Keratinocyte (primary cell): Measurements from ENCODE around the gene RFX2. TPM values are rescaled to one million over a fixed set of nuclear protein-coding genes. Genes with fewer than 3 reads are reported as not detected.
"Not testable (repeated sequence)": the region's sequence is repeated elsewhere in the genome, so short reads cannot be mapped to it uniquely, and the experiment has no call there.

Experiments used
- DNase-seq: peaks from one replicate; pipeline ENCODE4 v3.0.0-alpha.2; 2011; ENCODE audit warnings: low read depth, missing footprints, low spot score
- FAIRE-seq: peaks from 2 replicates; lab custom pipeline; 2011; peaks lifted over from hg19 to GRCh38; lab: Jason Lieb, UNC
- H2AFZ ChIP-seq: 2 replicates; pipeline ENCODE4 v1.6.0; 2012; ENCODE audit warnings: low read length, control low read depth, inconsistent platforms; ENCODE audit not compliant: control insufficient read depth
- H3K27ac ChIP-seq: 2 replicates; pipeline ENCODE4 v1.5.1; 2011; ENCODE audit warnings: low read length; ENCODE audit not compliant: control insufficient read depth, insufficient read depth
- H3K27me3 ChIP-seq: 3 replicates; pipeline ENCODE4 v1.6.0; 2011; ENCODE audit warnings: low read length; ENCODE audit not compliant: control insufficient read depth, insufficient read depth; ENCODE audit errors: extremely low read depth
- H3K36me3 ChIP-seq, 2 experiments: 2 replicates in 1 of 2; 3 replicates in 1 of 2; pipeline ENCODE4 v1.5.1; 2011; ENCODE audit warnings: low read length in 2 of 2, mild to moderate bottlenecking in 1 of 2; ENCODE audit not compliant: control insufficient read depth in 2 of 2, insufficient read depth in 2 of 2; ENCODE audit errors: extremely low read depth in 1 of 2
- H3K4me1 ChIP-seq: 3 replicates; pipeline ENCODE4 v1.5.1; 2011; ENCODE audit warnings: low read length; ENCODE audit not compliant: control insufficient read depth, insufficient read depth; ENCODE audit errors: extremely low read depth
- H3K4me2 ChIP-seq: 3 replicates; pipeline ENCODE4 v1.6.0; 2011; ENCODE audit warnings: low read depth, low read length; ENCODE audit not compliant: control insufficient read depth, insufficient read depth; ENCODE audit errors: extremely low read depth
- H3K4me3 ChIP-seq, 3 experiments: fragments of 200-600 bp in 1 of 3; sonication (generic) in 1 of 3; 2 replicates in 2 of 3; 3 replicates in 1 of 3; pipeline ENCODE4 v1.5.1; 2011 to 2016; ENCODE audit warnings: low read length in 3 of 3, mild to moderate bottlenecking in 3 of 3, control low read depth in 2 of 3, inconsistent platforms in 1 of 3, low read depth in 1 of 3, mixed read lengths in 1 of 3, mixed run types in 1 of 3, moderate library complexity in 1 of 3; ENCODE audit not compliant: control insufficient read depth in 2 of 3, insufficient read depth in 2 of 3; ENCODE audit errors: extremely low read depth in 1 of 3
- H3K79me2 ChIP-seq: 2 replicates; pipeline ENCODE4 v1.6.0; 2012; ENCODE audit warnings: low read length; ENCODE audit not compliant: control insufficient read depth, insufficient read depth
- H3K9ac ChIP-seq: 3 replicates; pipeline ENCODE4 v1.6.0; 2011; ENCODE audit warnings: low read length; ENCODE audit not compliant: control insufficient read depth, insufficient read depth; ENCODE audit errors: extremely low read depth
- H3K9me1 ChIP-seq: 3 replicates; pipeline ENCODE4 v1.6.0; 2011; ENCODE audit warnings: low read length; ENCODE audit not compliant: control insufficient read depth, insufficient read depth; ENCODE audit errors: extremely low read depth
- H3K9me3 ChIP-seq: 2 replicates; pipeline ENCODE4 v1.5.1; 2012; ENCODE audit warnings: low read depth, low read length; ENCODE audit not compliant: control insufficient read depth
- H4K20me1 ChIP-seq: 3 replicates; pipeline ENCODE4 v1.6.0; 2011; ENCODE audit warnings: low read length; ENCODE audit not compliant: control insufficient read depth, insufficient read depth; ENCODE audit errors: extremely low read depth
- EZH2 ChIP-seq: IDR thresholded peaks from one replicate; pipeline ENCODE4 v1.6.1; 2012; ENCODE audit warnings: inconsistent platforms, mild to moderate bottlenecking, low read length, moderate library complexity
- dilution Hi-C: fragments of 300-500 bp; cut with MboI; formaldehyde crosslinking; loops from one replicate; pipeline ENCODE4 v1.7.0; 2020; ENCODE audit warnings: low sequenced_read_pairs; ENCODE audit not compliant: extremely low pct_ligation_motif_present
- polyA plus RNA-seq, 5 experiments: library from polyadenylated mRNA; depleted of rRNA in 3 of 5; stranded (reverse) in 3 of 5; stranded (forward) in 1 of 5; unstranded in 1 of 5; fragments of >200 nt; gene quantifications; 1 replicate in 1 of 5; 2 replicates in 3 of 5; 3 replicates in 1 of 5; pipeline versions ENCODE4 v1.2.1 to v1.2.3, GENCODE V29; 2011 to 2012; ENCODE audit warnings: missing spikeins in 2 of 5, low read depth in 1 of 5, low replicate concordance in 1 of 5
- TF ChIP-seq, protein P1 (sequence below), 3 experiments: IDR thresholded peaks in 1 of 3; conservative IDR thresholded peaks in 1 of 3; optimal IDR thresholded peaks in 1 of 3; 2 replicates in 2 of 3; 3 replicates in 1 of 3; pipeline versions ENCODE3 to v1.5.1; 2011; ENCODE audit warnings: low read length in 3 of 3, mild to moderate bottlenecking in 3 of 3, moderate library complexity in 2 of 3, control low read depth in 1 of 3, inconsistent platforms in 1 of 3; ENCODE audit not compliant: insufficient read depth in 2 of 3; ENCODE audit errors: extremely low read depth in 1 of 3

The RFX2 gene
- polyA plus RNA-seq, 1 donor (not counting 4 experiments of a cell fraction or from before 2014, with no cell fraction given), result 5.8 TPM

DNA sequence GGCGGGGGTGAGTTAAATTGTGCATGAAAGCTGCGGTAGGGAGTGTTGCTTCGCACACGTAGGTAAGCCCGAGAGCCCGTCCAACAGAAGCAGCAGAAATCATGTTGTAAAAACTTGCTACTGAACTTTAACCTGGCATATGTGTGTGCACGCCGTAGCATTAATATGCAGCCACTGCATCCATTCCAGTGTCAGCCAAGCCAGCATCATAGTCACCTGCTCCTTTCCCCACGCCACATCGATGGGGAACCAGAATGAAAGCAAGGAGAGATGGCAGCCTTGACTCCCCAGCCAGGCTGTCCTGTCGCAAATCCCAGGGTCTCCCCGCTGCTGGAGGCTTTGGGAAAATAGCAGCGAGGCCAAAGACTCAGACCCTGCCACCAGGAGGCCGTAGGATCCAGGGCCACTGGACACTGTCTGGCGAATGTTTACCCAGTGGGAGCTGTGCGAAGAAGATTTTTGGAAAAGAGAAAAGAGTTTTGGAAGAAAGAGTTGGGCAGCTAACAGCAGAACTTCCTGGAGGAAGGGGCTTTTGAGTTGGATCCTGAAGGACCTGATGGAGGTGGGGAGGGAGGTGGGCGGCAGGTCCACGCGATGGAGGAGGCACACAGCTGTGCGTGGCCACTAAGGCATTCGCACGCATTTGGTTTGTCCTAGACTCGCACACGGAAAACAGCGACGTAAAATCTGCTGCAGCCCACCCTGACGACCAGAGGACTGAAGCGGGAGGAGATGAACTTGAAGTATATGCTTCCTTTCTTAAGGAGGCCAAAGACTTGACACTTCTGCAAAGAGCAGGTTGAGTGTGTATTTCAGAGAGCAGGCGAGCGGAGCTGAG is 83.7 kb downstream of the RFX2 start:
- no peaks in the 10 kb centered on the region for H3K9me3 ChIP-seq
- no peak overlapping the region for H3K9ac ChIP-seq
- FAIRE-seq, result no peak
- TF ChIP-seq, protein P1, sequence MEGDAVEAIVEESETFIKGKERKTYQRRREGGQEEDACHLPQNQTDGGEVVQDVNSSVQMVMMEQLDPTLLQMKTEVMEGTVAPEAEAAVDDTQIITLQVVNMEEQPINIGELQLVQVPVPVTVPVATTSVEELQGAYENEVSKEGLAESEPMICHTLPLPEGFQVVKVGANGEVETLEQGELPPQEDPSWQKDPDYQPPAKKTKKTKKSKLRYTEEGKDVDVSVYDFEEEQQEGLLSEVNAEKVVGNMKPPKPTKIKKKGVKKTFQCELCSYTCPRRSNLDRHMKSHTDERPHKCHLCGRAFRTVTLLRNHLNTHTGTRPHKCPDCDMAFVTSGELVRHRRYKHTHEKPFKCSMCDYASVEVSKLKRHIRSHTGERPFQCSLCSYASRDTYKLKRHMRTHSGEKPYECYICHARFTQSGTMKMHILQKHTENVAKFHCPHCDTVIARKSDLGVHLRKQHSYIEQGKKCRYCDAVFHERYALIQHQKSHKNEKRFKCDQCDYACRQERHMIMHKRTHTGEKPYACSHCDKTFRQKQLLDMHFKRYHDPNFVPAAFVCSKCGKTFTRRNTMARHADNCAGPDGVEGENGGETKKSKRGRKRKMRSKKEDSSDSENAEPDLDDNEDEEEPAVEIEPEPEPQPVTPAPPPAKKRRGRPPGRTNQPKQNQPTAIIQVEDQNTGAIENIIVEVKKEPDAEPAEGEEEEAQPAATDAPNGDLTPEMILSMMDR (optimal IDR thresholded peaks at IDR 0.05 in 1 of 3, IDR thresholded peaks at IDR 0.05 in 1 of 3, conservative IDR thresholded peaks at IDR 0.05 in 1 of 3; ENCODE audit: extremely low read depth in 1 of 3, insufficient read depth in 2 of 3, low read length in 3 of 3), result no peak
- TF ChIP-seq EZH2, result no peak
- dilution Hi-C loops, result loop anchor here (25.0 kb wide), 1 partner anchor 261 kb away; the partner anchor contains the start of gene MLLT1
- H4K20me1 ChIP-seq, result no peaks in the 10 kb centered on the region
- peaks cover 8 to 14% of the 10 kb centered on the region in 2 experiments for H3K36me3 ChIP-seq
- no peaks in the 10 kb centered on the region for H3K9me1 ChIP-seq
- no peaks in the 10 kb centered on the region for H3K79me2 ChIP-seq
- H3K27ac ChIP-seq, result no peak overlapping the region
- H3K4me2 ChIP-seq, result no peak overlapping the region
- H2AFZ ChIP-seq, result no peak overlapping the region
- H3K27me3 ChIP-seq, result no peaks in the 10 kb centered on the region
- H3K4me3 ChIP-seq, result no peak overlapping the region
- DNase-seq, result no peak
- no peaks in the 10 kb centered on the region for H3K4me1 ChIP-seq

DNA sequence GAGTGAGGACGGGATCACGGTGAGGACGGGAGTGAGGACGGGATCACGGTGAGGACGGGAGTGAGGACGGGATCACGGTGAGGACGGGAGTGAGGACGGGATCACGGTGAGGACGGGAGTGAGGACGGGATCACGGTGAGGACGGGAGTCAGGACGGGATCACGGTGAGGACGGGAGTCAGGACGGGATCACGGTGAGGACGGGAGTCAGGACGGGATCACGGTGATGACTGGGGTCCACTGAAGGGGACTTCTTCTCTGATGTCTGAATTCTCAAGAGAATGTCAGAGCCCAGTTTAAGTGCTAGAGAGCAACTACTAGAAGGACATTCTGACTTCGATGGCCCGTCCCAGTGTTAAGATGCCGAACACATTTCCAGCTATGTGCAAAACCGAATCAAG is 85.5 kb downstream of the RFX2 start:
- H3K79me2 ChIP-seq, H3K4me1 ChIP-seq, DNase-seq, H3K4me2 ChIP-seq, H3K4me3 ChIP-seq, H3K27ac ChIP-seq, H2AFZ ChIP-seq, H3K9ac ChIP-seq, H3K9me1 ChIP-seq, H3K9me3 ChIP-seq, H3K27me3 ChIP-seq, FAIRE-seq, H4K20me1 ChIP-seq: not testable (repeated sequence)
- dilution Hi-C loops, result loop anchor here (25.0 kb wide), 1 partner anchor 263 kb away; the partner anchor contains the start of gene MLLT1
- peaks cover 15 to 16% of the 10 kb centered on the region in 2 experiments for H3K36me3 ChIP-seq
